NCI-H446 (cell line): ENCODE data around the gene TEX29.
A peak's percentile ranks its signal among the peaks of the same experiment; 100 is the strongest.

ENCODE experiments used
- DNase-seq, 2 experiments: peaks; one replicate each; lab custom pipeline; 2025; lab: John Stamatoyannopoulos, UW

Gene TEX29

DNA sequence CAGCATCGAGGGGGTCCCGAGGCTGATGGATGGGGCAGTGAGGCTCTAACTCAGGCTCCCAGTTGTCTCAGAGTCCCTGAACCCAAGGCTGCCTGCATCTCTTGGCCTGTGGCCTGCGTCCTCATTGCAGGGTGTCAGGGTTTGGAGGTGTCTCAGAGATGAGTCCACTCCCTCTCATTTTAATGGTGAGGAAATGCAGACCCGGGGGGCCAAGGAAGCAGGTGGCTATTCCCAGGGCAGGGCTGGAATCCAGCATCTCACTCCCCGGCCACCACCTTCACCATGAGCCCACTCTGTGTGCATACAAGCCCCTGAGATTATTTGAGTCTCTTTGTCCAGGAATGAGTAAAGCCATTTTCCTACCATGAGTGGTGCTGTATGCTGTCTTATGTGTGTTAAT, 21.4 kb downstream of the TEX29 start:
- DNase-seq: no peak

DNA sequence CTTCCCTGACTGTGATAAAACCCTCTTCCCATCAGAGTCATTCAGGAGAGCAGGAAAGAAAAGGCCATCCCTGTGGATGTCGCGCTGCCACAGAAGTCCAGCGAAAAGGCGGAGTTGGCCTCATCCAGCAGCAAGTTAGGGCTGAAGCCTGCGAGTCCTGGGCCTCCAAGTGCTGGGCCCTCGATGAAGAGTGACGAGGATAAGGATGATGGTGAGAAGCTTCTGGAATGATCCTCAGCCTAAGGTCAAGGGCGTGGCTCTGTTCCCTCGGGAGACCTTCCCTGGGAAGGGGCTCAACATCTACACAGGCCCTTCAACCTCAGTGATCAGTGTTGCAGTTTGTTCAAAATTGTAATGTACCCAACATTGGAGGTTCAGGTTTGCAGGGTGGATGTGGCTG, 22.3 kb downstream of the TEX29 start:
- no peak for DNase-seq

DNA sequence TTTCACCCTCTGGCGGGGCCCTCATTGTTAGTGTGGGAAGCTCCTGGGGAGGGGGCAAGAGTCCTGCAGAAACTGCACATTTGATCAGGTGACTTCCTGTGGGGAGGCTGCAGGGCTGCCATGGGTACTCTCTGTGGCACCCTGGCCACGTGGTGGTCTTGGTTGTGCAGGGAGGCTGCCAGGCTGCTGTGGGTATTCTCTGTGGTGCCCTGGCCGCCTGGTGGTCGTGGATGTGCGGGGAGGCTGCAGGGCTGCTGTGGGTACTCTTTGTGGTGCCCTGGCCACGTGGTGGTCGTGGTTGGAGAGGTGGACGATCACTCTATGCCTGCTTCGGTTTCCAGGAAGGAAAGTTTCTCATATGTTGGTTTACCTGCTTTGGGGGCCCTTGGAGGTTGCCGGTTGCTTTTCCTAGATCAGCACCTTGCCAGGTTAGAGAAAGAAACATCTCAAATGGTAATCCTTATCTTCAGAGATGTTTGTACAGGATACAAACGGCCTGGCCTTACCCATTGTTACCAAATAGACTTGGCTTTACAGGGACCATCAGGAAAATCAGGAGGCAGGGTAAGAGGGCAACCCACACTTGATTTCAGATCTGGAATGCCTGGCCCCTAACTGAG, 22.9 kb downstream of the TEX29 start:
- no peak for DNase-seq

DNA sequence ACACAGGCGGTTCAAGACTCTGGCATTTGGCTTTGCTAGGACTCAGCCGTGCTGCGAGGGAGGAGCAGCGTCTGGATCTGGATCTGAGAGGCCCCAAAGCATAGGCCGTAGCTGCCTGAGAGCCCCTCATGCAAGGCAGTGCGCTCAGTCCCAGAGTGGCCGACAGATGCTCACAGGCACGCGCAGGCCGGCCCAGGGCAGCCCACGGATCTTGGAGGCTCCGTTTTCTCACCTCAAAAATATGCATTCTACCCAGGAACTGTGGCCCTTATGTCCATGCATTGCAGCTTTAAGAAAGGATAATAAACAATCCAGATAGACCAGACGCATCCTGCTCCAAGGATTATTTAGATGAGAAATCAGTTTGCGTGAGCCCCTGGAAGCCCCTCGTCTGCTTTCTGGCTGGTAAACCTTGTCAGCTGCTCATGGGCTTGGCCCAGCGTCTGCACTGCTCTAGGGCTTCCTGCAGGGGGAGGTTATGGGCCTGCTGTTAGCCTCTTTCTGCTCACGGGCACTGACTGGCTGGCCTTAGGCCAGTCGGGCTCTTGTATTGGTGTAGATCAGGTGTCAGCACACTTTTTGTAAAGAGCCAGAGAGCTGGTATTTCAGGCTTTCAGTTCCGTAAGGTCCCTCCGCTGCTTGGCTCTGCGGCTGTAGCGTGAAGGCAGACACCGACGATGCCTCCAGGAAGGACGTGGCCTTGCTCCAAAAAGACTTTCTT, 24.2 kb downstream of the TEX29 start:
- DNase-seq: peak in 1 of 2 experiments; percentile 7

DNA sequence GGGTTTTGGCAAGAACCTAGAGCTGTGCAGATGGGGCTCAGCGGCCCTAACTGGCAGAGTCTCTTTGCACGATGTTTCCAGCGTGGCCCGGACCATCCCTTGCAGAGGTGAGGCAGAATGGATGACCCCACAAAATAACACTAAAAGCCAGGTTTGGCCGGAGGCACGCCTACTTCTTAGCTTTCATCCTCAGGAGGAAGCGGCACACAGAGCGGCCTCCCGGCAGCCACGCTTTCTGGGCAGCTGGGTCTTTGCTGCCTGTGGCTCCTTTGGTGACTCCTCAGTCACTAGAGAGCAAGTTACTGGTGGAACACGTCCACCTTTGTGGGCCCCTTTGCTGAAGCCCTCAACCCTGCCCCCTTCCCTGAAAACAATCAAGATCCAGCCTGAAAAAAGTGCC, 25.2 kb downstream of the TEX29 start:
- no peak for DNase-seq

DNA sequence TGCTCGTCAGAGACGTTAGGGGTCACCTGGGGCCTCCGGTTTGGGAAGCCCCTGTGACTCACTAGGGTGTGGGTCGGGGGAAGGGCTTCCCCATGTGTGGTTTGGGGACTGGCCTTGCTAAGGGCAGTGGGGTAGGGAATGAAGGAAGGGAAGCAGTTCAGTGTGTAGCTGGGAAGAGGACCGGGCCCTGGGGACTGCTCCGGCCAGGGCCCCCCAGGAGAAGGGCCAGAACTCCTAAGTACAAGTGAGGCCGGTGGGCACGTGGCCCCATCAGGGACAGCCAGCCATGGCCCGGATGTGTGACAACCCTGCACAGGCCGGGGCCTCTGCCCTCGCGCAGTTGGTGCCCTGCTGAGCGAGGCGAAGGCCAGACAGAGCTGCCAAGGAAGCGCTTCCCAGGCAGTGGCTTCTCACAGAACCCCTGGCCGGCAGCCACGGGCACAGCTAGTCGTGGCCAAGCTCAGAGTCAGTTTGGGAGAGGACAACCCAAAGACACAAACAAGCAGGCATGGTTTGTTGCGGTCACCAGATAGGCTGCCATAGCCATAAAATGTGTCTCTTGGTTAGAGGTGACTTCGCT, 25.7 kb downstream of the TEX29 start:
- DNase-seq: no peak

DNA sequence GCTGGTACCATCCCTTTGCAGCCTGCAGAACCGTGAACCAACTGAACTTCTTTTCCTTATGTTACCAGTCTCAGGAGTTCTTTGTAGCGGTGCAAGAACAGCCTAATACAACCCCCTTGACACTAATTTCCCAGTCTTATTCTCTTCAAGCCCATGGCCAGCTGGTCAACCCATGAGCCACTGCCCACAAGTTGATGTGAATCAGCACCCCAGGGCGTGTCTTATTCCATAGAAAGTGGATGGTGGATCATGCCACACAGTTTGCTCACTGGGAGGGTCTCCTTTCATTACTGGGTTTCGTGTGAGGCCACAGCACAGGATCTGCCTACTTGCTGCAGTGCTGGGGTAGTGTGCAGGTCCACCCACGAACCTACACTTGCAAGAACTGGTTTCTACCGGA, 27.0 kb downstream of the TEX29 start:
- DNase-seq: no peak

DNA sequence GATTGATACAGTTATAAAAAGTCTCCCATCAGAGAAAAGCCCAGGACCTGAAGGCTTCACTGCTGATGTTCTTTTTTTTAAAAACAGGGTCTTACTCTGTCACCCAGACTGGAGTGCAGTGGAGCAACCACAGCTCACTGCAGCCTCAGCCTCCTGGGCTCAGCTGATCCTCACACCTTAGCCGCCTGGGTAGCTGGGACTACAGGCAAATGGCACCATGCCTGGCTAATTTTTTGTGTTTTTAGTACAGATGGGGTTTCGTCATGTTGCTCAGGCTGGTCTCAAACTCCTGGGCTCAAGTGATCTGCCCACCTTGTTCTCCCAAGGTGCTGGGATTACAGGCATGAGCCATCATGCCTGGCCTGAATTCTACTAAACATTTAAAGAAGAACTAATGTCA, 33.1 kb downstream of the TEX29 start:
- no peak for DNase-seq

DNA sequence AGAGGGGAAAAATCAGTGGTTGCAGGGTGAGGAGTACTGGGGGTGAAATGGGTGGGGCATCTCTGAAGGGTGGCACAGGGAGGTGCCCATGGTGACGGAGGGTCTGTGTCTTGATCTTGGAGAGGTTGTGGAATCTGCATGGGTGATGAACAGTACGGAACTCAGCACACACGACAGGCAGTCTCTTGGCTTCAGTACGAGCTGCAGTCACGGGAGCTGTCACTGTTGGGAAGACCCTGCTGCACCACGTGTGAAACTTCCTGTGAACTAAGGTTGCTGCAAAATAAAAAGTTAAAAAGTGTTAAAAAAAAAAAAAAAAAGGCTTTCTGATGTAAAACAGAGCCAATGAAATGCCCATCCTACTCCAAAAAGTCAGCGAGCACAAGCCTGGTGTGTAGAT, 34.3 kb downstream of the TEX29 start:
- no peak for DNase-seq

DNA sequence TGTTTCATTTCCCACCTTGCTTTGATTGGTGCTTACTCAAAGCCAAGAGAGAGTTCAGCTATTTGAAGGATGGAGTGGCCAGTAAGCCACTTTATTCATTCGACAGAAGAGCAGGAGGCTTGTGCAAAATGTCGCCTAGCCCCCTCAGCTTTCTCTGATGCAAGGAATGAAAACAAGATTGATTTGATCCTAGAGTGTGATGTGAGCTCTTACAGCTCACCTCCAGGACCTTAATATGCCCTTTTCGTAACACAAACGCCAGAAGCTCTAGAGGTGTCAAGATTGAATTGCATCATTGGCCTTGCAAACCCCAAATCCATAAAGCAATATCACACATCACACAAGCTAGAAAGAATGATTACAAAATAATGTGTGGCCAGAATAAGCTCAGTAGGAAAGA, 36.4 kb downstream of the TEX29 start:
- DNase-seq: no peak

DNA sequence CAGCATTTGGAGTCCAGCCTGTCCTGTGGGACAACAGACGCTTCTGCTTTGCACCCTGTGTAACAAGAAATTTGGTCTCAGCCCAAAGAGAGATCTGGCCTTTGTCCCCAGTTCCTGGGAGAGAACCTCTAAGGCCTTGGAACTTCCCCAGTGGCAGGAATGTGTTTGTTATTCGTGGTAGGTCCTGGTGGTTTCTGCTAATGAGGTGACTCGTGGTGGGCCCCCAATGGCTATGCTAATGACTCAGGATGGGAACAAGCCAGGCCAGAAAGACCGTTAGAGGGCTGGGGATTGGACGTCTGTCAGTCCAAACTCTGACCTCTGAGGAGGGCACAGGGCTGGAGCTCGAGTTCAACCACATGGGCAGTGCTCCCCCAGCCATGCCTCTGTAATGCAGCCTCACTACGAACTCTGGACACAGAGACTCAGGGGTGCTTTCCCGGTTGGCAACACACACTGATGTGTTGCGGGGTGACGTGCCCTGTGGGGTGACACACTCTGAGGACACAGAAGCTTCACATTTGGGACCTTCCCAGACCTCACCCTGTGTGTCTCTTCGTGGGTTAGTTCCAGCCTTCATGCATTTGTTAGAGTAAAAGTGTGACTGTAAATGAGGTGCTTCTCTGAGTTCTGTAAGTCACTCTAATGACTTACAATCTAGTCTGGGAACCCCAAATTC, 38.9 kb downstream of the TEX29 start:
- DNase-seq: no peak

DNA sequence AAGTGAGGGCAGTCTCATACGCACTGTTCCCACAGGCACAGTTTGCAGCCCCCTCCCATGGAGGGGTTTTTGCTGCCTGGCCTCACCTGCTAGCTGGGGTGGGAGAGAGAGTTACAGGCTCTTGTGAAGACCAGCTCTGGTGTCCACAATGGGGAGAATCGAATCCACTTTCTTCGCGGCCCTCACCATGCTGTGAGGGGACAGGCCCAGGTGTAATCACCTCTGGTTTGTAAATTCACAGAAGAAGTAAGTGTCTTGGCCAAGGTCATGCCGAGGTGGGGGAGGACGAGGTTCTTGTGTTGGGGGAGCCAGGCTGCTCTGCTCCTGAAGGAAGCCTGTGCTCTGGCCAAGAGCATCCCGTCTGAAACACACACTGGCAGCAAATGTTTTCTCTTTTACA, 39.5 kb downstream of the TEX29 start:
- DNase-seq: no peak

DNA sequence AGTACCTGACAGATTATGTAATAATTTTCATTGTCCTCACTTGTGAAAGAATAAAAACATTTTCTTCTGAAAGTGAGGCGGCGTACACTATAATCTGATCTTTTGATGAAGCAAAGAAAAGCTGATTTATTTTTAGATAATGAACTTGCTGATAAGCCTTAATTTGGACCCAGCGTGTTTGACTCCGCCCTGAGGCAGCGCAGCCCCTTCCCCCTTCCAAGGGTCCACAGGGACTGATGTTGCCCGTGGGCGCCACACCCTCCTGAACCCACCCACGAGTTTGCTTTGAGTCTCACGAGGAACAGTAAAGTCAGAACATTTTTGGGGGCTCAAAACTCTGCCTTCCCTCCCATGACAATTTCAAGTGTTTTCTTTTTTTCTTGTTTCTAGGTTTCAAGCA, 40.0 kb downstream of the TEX29 start:
- DNase-seq: no peak

DNA sequence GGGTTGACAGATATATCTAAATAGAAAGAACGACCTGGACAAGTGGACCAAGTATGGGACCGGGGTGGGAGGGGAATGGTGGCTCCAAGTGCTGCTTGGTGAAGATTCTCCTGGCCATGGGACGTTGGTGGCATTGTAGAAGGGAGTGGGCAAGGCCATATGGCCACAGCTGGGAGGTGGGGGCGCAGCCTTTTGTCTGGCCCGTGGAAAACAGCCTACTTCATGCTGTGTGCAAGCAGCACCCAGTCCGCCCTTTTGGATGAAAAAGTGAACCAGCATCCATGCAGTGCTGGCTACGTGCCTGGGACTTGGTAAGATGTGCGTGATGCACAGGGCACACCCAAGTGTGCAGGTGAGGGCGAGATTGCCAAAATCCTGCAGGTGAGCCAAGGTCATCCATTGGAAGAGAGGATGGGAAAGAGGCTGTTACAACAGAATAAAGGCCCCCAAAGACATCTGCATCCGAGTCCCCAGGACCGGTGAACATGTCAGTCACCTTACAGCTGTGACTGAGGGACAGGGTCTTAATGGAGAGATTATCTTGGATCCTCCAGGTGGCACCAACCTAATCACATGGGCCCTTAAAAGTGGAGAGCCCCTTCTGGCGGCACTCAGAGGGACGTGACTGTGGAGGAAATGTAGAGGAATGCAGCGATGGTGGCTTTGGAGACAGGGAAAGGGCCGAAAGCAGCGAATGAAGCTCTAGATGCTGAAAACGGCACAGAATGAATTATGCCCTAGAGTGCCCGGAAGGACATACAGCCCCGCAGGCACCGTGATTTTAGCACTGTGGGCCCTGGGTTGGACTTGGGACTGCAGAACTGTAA, 40.8 kb downstream of the TEX29 start:
- DNase-seq: no peak

DNA sequence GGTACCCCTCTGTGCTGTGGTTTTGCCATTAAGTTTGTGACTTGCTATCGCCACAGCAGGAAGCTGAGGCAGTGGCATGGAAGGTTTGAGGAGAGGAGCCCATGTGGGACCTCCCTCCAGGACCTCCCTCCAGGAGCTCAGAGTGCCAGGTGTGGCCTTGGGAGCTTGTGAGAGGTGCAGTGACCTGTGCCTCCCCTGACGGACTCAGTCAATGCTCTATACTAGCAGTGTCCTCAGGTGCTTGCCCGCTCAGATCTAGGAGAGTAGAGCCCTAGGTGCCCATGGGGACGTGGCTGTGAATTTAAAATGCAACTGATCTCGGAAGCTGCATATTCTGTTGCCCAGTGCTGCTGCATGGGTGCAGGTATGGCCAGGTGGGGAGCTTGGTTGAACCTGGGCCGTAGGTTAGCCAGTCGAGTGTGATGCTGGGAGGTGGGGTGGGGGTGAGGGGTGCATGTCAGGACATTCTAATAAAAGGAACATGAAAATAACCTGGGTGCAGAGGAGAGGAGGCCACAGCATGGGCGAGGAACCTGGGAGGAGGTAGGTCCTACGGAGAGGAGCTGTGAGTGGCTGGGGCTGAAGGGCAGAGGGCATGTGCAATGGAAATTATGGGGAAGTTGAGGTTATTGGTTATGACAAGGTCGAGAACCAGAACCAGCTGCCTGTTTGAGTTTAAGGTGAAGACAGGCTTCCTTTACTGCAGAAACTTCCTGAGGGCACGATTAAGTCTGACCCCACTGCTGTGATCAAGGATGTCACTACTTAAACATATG, 41.6 kb downstream of the TEX29 start:
- no peak for DNase-seq

DNA sequence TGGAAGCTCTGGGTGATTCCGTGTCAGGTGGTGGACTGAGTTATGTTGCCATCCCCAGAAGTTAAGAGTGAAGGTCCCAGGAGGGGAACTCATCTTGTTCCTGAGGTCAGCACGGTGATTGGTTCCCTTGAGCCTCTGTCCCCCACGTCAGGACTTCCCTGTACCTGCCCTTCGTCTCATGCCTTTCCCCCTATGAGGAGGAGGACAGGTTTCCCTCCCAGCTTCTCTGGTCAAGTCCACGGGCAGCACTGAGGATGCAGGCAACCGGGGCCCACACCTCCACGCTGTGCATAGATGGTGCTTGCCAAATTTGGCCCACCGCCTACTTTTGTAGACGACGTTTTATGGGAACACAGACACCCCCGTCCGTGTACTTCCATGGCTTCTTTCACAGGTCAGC, 42.7 kb downstream of the TEX29 start:
- DNase-seq: no peak

DNA sequence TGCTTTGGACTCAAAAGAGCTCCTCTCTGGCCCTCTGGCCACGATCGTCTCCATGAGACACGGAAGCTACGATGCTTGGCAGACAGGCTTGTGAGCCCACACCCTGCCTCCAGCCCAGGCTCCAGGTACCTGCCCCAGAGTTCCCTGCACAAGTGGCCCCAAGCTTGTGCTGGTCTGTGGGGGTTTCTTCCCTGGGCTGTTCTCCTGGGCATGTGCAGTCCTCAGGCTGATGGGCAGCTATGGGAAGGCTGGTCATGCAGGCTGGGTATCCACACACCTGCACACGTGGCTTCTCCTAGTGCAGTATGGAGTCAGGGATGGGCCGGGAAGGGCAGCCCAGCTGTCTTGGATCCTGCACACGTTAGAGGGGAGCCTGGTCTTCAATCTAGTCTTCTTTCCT, 43.1 kb downstream of the TEX29 start:
- DNase-seq: no peak

DNA sequence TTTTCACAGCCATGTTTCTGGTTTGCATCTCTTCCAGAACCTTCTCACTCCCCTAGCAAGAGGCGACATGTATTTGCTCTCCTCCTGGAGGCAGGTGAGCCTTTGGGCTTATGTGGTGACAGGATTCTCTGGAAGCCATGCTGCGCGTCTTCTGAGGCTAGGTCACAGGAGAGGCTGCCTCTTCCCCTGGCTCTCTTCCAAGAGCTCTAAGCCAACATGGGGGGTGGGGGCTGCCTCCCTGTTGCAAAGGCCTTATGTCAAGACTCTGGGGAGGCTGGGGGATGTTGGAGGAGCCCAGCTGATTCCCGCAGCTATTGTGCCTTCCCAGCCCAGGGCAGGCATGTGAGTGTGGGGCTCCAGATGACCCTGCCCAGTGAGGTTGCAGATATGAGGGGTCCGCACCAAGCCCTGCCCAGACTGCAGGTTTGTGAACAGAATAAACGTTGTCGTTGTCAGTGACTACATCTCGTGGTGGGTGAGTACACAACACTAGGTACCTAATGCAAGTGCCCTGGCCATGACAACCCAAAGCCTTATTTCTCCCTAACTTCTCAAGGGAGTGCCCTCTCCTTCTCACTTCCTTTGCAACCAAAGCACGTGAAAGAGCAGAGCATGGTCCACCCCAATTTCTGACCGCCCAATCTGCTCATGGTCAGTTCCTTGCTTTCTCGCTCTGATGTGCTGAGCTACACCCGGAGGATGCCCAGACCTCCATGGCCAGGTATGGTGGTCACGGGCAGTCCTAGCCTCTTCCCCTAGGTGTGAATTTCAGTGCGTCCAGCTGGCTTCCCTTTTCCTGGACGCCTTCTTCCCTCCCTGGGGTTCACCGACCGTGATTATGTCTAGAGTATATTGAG, 44.9 kb downstream of the TEX29 start:
- no peak for DNase-seq

DNA sequence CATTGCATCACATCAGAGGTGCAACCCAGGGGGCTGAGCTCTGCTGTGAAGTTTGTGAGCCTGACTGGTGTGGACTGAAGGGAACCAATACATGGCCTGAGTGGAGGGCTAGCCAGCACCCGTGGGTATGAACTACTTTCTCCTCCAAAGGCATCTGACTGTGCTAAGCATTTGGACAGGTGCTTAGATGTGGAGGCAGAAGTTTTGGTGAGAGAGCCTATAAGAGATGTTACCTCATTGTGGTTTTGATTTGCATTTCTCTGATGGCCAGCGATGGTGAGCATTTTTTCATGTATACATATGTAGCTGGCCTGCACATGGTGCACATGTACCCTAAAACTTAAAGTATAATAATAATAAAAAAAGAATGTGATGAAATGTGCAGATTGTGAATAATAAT, 46.9 kb downstream of the TEX29 start:
- no peak for DNase-seq

DNA sequence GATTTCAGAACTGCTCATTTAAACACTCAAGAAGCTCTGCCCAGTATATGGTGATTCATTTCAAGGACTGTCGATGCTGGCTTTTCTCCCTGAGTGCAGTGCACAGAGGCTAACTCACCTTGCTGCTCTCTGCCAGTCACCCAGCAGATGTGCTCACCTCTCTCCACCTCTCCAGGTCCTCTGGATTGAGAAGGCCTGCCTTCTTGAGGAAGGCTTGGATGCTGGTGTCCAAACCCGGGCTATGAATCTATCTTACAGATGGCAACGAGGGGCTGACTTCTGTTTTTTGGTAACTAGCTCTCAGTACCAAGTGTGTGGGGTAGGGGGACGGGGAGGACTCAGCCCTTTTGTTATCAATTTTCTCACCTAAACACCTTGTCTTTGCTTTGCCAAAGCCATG, 47.6 kb downstream of the TEX29 start:
- no peak for DNase-seq

DNA sequence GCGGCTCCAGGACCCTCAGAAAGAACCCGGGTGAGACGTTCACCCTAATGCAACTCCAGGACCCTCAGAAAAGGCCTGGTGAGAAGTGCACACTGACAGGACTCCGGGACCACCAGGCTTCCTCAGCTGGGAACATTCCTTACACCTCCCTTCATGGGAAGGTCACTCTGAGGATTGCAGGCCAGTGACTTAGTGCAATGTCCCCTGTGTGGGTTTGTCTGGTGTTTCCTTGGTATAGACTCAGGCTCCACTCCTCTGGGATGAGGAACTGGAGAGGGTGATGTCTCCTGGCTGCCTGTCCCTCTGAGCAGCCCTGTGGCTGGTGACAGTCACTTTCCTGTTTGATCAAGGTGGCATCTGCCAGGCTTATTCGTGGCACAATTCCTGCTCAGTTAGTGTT, 49.7 kb downstream of the TEX29 start:
- no peak for DNase-seq
